Ishikawa (cell line): ENCODE data around the gene RYR1.

Experiments used
- CEBPB ChIP-seq: IDR thresholded peaks from 2 replicates; pipeline ENCODE4 v1.6.1; 2012
- CREB1 ChIP-seq: IDR thresholded peaks from 2 replicates; pipeline ENCODE4 v1.6.1; 2012; ENCODE audit warnings: low read depth
- EP300 ChIP-seq: IDR thresholded peaks from 2 replicates; pipeline ENCODE4 v1.6.1; 2012; ENCODE audit warnings: borderline replicate concordance
- FOXM1 ChIP-seq: IDR thresholded peaks from 2 replicates; pipeline ENCODE4 v1.6.1; 2012; ENCODE audit warnings: low read depth, borderline replicate concordance
- MAX ChIP-seq: IDR thresholded peaks from 2 replicates; pipeline ENCODE4 v1.6.1; 2012
- NFIC ChIP-seq: IDR thresholded peaks from 2 replicates; pipeline ENCODE4 v1.6.1; 2012
- RAD21 ChIP-seq: IDR thresholded peaks from 2 replicates; pipeline ENCODE4 v1.6.1; 2012; ENCODE audit warnings: low read depth
- REST ChIP-seq: IDR thresholded peaks from 2 replicates; pipeline ENCODE4 v1.6.1; 2012; ENCODE audit warnings: low read depth, mild to moderate bottlenecking
- TAF1 ChIP-seq: IDR thresholded peaks from 2 replicates; pipeline ENCODE4 v1.6.1; 2012; ENCODE audit warnings: low read depth, mild to moderate bottlenecking
- TEAD4 ChIP-seq: IDR thresholded peaks from 2 replicates; pipeline ENCODE4 v1.6.1; 2012
- USF1 ChIP-seq: IDR thresholded peaks from 2 replicates; pipeline ENCODE4 v1.6.1; 2012
- YY1 ChIP-seq: IDR thresholded peaks from 2 replicates; pipeline ENCODE4 v1.6.1; 2012; ENCODE audit warnings: low read depth

- TF ChIP-seq EP300: no peak
- TF ChIP-seq RAD21: no peak
- no peak for TF ChIP-seq NFIC
- TF ChIP-seq TAF1: no peak
- no peak for TF ChIP-seq REST
- no peak for TF ChIP-seq MAX
- TF ChIP-seq USF1: no peak
- no peak for TF ChIP-seq FOXM1
- no peak for TF ChIP-seq TEAD4
- no peak for TF ChIP-seq YY1
- TF ChIP-seq CREB1: no peak
- TF ChIP-seq CEBPB: no peak
Observed at GRCh38 chr19:38449518-38449917, 16.0 kb downstream of the RYR1 start.
